Heart left ventricle (tissue), 16 donors: ENCODE data around the gene FCRL2. TPM values are rescaled to one million over a fixed set of nuclear protein-coding genes. Genes with fewer than 3 reads are reported as not detected.

Experiments used
- ATAC-seq, 4 donors: fragments of 200-7000 bp; cut with Tn5 transposase; one replicate each; pipeline ENCODE4 v1.9.1; 2020 to 2022; ENCODE audit warnings: moderate library complexity in 4 of 4, mild to moderate bottlenecking in 3 of 4, moderate number of reproducible peaks in 1 of 4
- DNase-seq, 5 donors: peaks; one replicate each; pipeline ENCODE4 v3.0.0-alpha.2; 2020
- H3K27ac ChIP-seq, 12 donors: fragments of 200-600 bp; sonication (generic) in 4 of 12; one replicate each; pipeline versions ENCODE4 v1.5.0 to v1.8.0; 2016 to 2022; ENCODE audit warnings: mild to moderate bottlenecking in 2 of 12
- H3K27me3 ChIP-seq, 9 donors: fragments of 200-600 bp; sonication (generic) in 2 of 9; one replicate each; pipeline versions ENCODE4 v1.5.1 to v1.8.0; 2016 to 2022; ENCODE audit warnings: mild to moderate bottlenecking in 3 of 9
- H3K36me3 ChIP-seq, 9 donors: fragments of 200-600 bp; sonication (generic) in 2 of 9; one replicate each; pipeline versions ENCODE4 v1.5.0 to v1.8.0; 2018 to 2022; ENCODE audit warnings: mild to moderate bottlenecking in 2 of 9
- H3K4me1 ChIP-seq, 12 donors: fragments of 200-600 bp; sonication (generic) in 4 of 12; one replicate each; pipeline versions ENCODE4 v1.5.0 to v1.8.0; 2016 to 2022; ENCODE audit warnings: mild to moderate bottlenecking in 3 of 12
- H3K4me3 ChIP-seq, 12 donors: fragments of 200-600 bp; sonication (generic) in 4 of 12; one replicate each; pipeline versions ENCODE4 v1.5.0 to v1.8.0; 2017 to 2022; ENCODE audit warnings: mild to moderate bottlenecking in 9 of 12, moderate library complexity in 4 of 12
- H3K9me3 ChIP-seq, 12 donors: fragments of 200-600 bp; sonication (generic) in 4 of 12; one replicate each; pipeline versions ENCODE4 v1.5.0 to v1.8.0; 2016 to 2022; ENCODE audit warnings: mild to moderate bottlenecking in 1 of 12
- POLR2A ChIP-seq, 2 donors: fragments of 450-650 bp; IDR thresholded peaks; one replicate each; pipeline ENCODE4 v1.6.1; 2017; ENCODE audit warnings: antibody characterized with exemption in 2 of 2, mild to moderate bottlenecking in 2 of 2, moderate library complexity in 2 of 2
- WGBS, 4 donors: extraction: QIAGEN DNeasy Blood & Tissue Kit in 2 of 4; methylation state at CpG; one replicate each; pipeline versions ENCODE4 v1.1.5 to v1.1.7; 2013 to 2018; 5-methylcytosine and 5-hydroxymethylcytosine counted together
- intact Hi-C, 10 donors: fragments of 100-400 bp; cut with DNase I; formaldehyde crosslinking; loops; one replicate each; pipeline versions ENCODE4 v1.11.1 to v1.14.2; 2022
- polyA plus RNA-seq, 2 donors: library from polyadenylated mRNA; stranded (reverse); fragments of 200-250 nt; gene quantifications; one replicate each; pipeline ENCODE4 v1.2.3, GENCODE V29; 2013
- total RNA-seq, 9 donors: library from RNA; depleted of rRNA in 2 of 9; stranded (reverse); fragments of >200 nt in 2 of 9; fragmentation: NEBNext Ultra II Directional in 3 of 9; extraction: Animal tissue kit (Norgen Biotek cat#: 25700) in 3 of 9; gene quantifications; one replicate each; pipeline versions ENCODE4 v1.1.0 to v1.2.4, GENCODE V29; 2016 to 2023
- TF ChIP-seq, protein P1 (sequence below), 12 donors: fragments of 200-600 bp; sonication (generic) in 4 of 12; IDR thresholded peaks; one replicate each; pipeline versions ENCODE4 v1.5.0 to v1.8.0; 2018 to 2022; ENCODE audit warnings: antibody characterized with exemption in 12 of 12, mild to moderate bottlenecking in 5 of 12
- donor health status: ischemic (EF 13 %, LVEDD 7.1; RV severe dilation, severe dysfunction).
- donor health status: healthy with polysubstance abuse.
- donor health status: DM: no; HTN: yes; CAD: no.
- donor health status: DM: no; HTN: no; CAD: no.
- donor health status: ischemic (EF 25% LVEDD 6.9; RV normal size, moderate dysfunction).
- donor health status: ischemic (EF 25% LVEDD 5.7; RV mildly dilated, moderate dysfunction).
- donor health status: healthy.
- donor health status: DM: yes; HTN: yes; CAD: no.
- donor health status: ischemic (EF 35%, LVEDD 5.7; RV mildly dilated, moderate dysfunction).
- donor health status: nonischemic (EF 11% LVEDD 7.7; RV severe dilation, severe dysfunction).
- donor health status: DM: yes; HTN: yes; CAD: no.
- donor health status: PGD.
- donor health status: ischemic (EF 29% LVEDD 5.4; RV normal size, mild dysfunction).
- donor health status: nonischemic (EF 23%, LVEDD 6.1; RV moderate dilation, normal function).

The FCRL2 gene
- total and polyA plus RNA-seq, 11 donors, result 0.07 TPM; not detected in 10

DNA sequence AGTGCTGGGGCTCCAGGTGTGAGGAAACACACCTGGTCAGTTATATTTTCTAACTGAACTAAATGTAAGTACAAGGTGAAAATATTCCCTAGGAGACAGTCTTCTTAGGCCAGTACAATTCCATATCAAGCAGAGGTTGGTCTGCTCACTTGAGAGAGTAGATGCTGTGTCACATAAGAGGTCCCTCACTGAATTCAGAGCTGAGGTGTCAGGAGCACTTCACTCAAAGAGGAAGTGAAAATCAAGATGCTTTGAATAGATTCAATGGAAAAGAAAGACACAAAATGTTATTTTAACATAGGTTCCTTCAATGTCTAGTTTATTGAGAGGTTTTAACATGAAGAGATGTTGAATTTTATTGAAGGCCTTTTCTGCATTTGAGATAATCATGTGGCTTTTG, 72.1 kb downstream of the FCRL2 start:
- Histone ChIP-seq H3K36me3 (no peaks in the 10 kb centered on the region), H3K27me3 (peaks cover 0 to 7% (median 0%) of the 10 kb centered on the region in 9 donors), H3K4me1 (no peaks in the 10 kb centered on the region), H3K27ac (no peak overlapping the region), H3K9me3 (peaks cover 0 to 3% (median 0%) of the 10 kb centered on the region in 12 donors), H3K4me3 (no peak overlapping the region)
- intact Hi-C loops, result no loop called here
- TF ChIP-seq, protein P1, sequence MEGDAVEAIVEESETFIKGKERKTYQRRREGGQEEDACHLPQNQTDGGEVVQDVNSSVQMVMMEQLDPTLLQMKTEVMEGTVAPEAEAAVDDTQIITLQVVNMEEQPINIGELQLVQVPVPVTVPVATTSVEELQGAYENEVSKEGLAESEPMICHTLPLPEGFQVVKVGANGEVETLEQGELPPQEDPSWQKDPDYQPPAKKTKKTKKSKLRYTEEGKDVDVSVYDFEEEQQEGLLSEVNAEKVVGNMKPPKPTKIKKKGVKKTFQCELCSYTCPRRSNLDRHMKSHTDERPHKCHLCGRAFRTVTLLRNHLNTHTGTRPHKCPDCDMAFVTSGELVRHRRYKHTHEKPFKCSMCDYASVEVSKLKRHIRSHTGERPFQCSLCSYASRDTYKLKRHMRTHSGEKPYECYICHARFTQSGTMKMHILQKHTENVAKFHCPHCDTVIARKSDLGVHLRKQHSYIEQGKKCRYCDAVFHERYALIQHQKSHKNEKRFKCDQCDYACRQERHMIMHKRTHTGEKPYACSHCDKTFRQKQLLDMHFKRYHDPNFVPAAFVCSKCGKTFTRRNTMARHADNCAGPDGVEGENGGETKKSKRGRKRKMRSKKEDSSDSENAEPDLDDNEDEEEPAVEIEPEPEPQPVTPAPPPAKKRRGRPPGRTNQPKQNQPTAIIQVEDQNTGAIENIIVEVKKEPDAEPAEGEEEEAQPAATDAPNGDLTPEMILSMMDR (IDR thresholded peaks at IDR 0.05), result no peak
- no peak for TF ChIP-seq POLR2A (IDR thresholded peaks at IDR 0.05)
- no peak for ATAC-seq
- DNase-seq, result no peak

DNA sequence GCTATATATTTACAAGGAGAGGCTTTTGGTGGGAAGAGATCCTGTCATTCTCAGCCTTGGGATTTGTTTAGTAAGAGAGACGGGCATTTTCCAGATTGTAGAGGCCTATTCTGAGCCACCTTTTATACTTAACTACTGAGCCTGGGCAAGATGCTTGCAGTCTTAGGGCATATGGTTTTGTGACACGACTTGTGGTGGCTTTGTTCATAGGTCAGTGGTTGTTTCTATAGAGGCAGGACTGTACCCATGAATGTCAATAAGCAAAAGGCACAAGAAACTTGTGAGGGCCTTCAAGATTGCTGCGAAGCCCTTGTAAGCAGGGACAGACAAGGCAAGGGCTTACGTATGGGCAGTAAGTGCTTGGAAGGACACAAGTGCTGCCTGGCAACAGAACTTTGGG, 73.0 kb downstream of the FCRL2 start:
- Histone ChIP-seq H3K27me3 (peaks cover 0 to 11% (median 0%) of the 10 kb centered on the region in 9 donors), H3K4me3 (no peak overlapping the region), H3K36me3 (no peaks in the 10 kb centered on the region), H3K9me3 (peaks cover 0 to 3% (median 0%) of the 10 kb centered on the region in 12 donors), H3K4me1 (no peaks in the 10 kb centered on the region), H3K27ac (no peak overlapping the region)
- DNase-seq, result no peak
- 72 to 76% (median 76%) methylated on average over 4 of the region's 4 CpGs for WGBS, 4 donors
- TF ChIP-seq, protein P1 (IDR thresholded peaks at IDR 0.05), result no peak
- no peak for TF ChIP-seq POLR2A (IDR thresholded peaks at IDR 0.05)
- intact Hi-C loops, result no loop called here
- ATAC-seq, result no peak

DNA sequence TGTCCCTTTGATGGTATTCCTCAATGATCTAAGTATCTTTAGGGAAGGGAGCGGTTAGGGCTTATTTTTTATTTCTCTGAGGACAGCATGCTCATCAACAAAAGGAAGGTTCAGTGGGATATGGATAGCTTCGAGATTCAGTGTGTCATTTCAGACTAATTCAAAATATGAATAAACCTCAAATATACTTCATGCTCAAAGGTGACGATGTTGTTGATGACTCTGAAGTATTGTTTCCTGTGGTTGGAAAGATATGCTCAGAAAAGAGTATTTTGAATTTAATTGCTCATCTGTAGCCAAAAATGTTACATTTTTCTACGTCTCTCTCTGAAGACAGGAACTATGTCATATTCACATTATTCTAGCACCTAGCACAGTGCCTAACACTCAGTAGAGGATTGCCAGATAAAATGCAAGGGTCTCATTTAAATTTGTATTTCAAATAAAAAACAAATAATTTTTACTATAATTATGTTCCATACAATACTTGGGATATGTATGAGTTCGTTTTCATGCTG, 74.6 kb downstream of the FCRL2 start:
- no peak overlapping the region for H3K4me3 ChIP-seq
- ATAC-seq, result no peak
- peaks cover 0 to 21% (median 0%) of the 10 kb centered on the region in 9 donors for H3K27me3 ChIP-seq
- DNase-seq, result no peak
- H3K36me3 ChIP-seq, result no peaks in the 10 kb centered on the region
- H3K27ac ChIP-seq, result peak overlapping the region in 1 of 12 donors; percentile 7
- peaks cover 0 to 3% (median 0%) of the 10 kb centered on the region in 12 donors for H3K9me3 ChIP-seq
- WGBS, 4 donors, result 63 to 77% (median 72%) methylated on average over 5 of the region's 5 CpGs
- H3K4me1 ChIP-seq, result no peaks in the 10 kb centered on the region
- TF ChIP-seq, protein P1 (IDR thresholded peaks at IDR 0.05), result no peak
- TF ChIP-seq POLR2A (IDR thresholded peaks at IDR 0.05), result no peak
- intact Hi-C loops, result no loop called here

DNA sequence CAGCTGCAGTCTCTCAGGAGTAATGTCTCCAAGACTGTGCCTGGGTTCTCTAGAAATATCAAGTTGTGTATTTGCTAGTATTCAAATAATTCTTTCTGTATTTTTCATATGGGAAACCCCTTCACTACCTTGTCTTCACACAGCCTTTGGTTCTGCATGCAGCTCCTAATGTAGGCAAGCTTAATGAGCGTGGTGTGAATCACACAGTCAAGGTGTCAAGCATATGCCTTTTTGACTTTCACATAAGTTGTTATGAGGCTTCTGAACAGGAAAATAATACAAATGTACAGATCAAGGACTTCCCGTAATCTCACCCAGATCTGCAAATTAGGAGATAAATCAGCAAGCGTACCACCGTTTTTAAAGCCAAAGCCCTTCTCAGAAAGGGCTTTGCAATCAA, 76.2 kb downstream of the FCRL2 start, which contains the start of gene FCRL3:
TSS of gene FCRL3 (minus strand) at position 38 of the 400 bp plus-strand sequence. CDS start 280 bp downstream, outside the sequence.
- H3K4me1 ChIP-seq, result no peaks in the 10 kb centered on the region
- TF ChIP-seq, protein P1 (IDR thresholded peaks at IDR 0.05), result no peak
- TF ChIP-seq POLR2A (IDR thresholded peaks at IDR 0.05), result no peak
- 79 to 86% (median 84%) methylated on average over 4 of the region's 4 CpGs for WGBS, 4 donors
- peak within 1 kb of the TSS in 1 of 12 donors; percentile 67 for H3K27ac ChIP-seq
- peak within 1 kb of the TSS in 1 of 12 donors; percentile 26 for H3K4me3 ChIP-seq
- peaks cover 0 to 25% (median 0%) of the 10 kb centered on the region in 9 donors for H3K27me3 ChIP-seq
- H3K36me3 ChIP-seq, result no peaks in the 10 kb centered on the region
- DNase-seq (no peak), ATAC-seq (no peak)
- no peaks in the 10 kb centered on the region for H3K9me3 ChIP-seq
- intact Hi-C loops, result no loop called here
